HEK293 (cell line): Measurements from ENCODE around the gene MACO1.

Experiments
- MYNN ChIP-seq: fragments of 450-650 bp; formaldehyde crosslinking; IDR thresholded peaks from 2 replicates; pipeline ENCODE4 v1.5.1; 2016; ENCODE audit warnings: missing biosample characterization, missing genetic modification characterization, borderline replicate concordance
- ZNF114 ChIP-seq: fragments of 450-650 bp; formaldehyde crosslinking; IDR thresholded peaks from 2 replicates; pipeline ENCODE4 v1.5.0; 2017; ENCODE audit warnings: missing biosample characterization, missing genetic modification characterization
- ZNF140 ChIP-seq: fragments of 450-650 bp; formaldehyde crosslinking; IDR thresholded peaks from 2 replicates; pipeline ENCODE4 v1.5.1; 2016; ENCODE audit warnings: missing biosample characterization, missing genetic modification characterization
- ZNF274 ChIP-seq, 2 experiments: fragments of 200-500 bp in 1 of 2; fragments of 450-650 bp in 1 of 2; sonication (Bioruptor generic) in 1 of 2; formaldehyde crosslinking in 1 of 2; IDR thresholded peaks; 2 replicates each; pipeline versions ENCODE4 v1.5.1 to v1.6.1; 2014 to 2016; ENCODE audit warnings: borderline replicate concordance in 1 of 2, inconsistent platforms in 1 of 2, low read length in 1 of 2, missing biosample characterization in 1 of 2, missing genetic modification characterization in 1 of 2
- ZNF548 ChIP-seq: fragments of 450-650 bp; formaldehyde crosslinking; IDR thresholded peaks from 2 replicates; pipeline ENCODE4 v1.5.1; 2016; ENCODE audit warnings: missing biosample characterization, missing genetic modification characterization
- TF ChIP-seq, protein P1 (sequence below): fragments of 450-650 bp; formaldehyde crosslinking; IDR thresholded peaks from 2 replicates; pipeline ENCODE4 v1.5.1; 2016; ENCODE audit warnings: missing biosample characterization, missing genetic modification characterization

DNA sequence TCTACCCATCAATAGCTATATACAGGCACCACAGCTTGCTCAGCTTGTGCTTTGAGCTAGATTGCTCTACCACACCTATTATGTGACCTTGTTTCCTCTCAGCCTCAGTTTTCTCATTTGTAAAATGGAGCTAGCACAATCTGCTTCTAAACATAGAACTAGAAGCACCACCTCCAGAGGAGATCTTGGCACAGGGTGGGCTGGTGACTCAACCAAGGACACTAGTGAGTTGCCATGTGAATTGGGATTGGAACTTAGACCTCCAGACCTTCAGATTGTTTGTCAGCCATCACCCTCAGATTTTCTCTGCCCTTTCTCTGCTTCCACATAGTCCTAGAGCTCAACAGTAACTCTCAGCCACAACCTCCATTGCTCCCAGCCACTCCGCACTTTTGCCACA, 3.0 kb upstream of the MACO1 start:
- TF ChIP-seq, protein P1, sequence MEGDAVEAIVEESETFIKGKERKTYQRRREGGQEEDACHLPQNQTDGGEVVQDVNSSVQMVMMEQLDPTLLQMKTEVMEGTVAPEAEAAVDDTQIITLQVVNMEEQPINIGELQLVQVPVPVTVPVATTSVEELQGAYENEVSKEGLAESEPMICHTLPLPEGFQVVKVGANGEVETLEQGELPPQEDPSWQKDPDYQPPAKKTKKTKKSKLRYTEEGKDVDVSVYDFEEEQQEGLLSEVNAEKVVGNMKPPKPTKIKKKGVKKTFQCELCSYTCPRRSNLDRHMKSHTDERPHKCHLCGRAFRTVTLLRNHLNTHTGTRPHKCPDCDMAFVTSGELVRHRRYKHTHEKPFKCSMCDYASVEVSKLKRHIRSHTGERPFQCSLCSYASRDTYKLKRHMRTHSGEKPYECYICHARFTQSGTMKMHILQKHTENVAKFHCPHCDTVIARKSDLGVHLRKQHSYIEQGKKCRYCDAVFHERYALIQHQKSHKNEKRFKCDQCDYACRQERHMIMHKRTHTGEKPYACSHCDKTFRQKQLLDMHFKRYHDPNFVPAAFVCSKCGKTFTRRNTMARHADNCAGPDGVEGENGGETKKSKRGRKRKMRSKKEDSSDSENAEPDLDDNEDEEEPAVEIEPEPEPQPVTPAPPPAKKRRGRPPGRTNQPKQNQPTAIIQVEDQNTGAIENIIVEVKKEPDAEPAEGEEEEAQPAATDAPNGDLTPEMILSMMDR, result no peak
- TF ChIP-seq ZNF140, result no peak
- TF ChIP-seq ZNF548 (tag by site-specific recombination), result no peak
- no peak for TF ChIP-seq MYNN (tag by site-specific recombination)
- TF ChIP-seq ZNF114 (tag by site-specific recombination), result no peak
- no peak for TF ChIP-seq ZNF274 (IDR thresholded peaks at IDR 0.05; ENCODE audit: low read length)
- TF ChIP-seq ZNF274 (tag by site-specific recombination; IDR thresholded peaks at IDR 0.05; ENCODE audit: borderline replicate concordance), result no peak
